ENCODE measurements around the gene LTA4H.

Gene LTA4H

DNA sequence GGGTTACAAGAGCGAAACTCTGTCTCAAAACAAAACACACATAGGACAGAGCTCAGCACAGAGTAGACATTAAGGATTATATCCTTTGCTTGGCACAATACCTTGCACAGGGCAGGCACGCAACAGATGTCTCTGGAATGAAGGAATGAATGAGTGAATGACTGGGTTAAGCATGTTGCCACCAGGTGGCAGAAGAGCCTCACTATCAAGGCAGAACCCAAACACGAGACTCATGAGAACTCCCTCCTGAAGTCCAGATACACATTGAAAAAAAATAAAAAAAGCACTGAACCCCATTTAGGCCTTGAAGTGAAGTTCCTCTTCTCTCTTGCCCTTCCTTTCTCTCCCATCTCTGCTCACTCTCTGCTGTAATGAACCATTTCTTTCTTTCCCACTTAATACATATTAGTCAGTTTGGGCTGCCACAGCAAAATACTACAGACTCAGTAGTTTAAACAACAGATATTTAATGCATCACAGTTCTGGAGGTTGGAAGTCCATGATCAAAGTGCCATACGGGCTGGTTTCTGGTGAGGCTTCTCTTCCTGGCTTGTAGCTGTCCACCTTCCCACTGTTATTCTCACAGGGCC is 26.6 kb upstream of the LTA4H start:
- H2BK15ac ChIP-seq (replicated peaks; ENCODE audit: low read depth) = no peak overlapping the region
- H3K4ac ChIP-seq (ENCODE audit: low read depth, low read length) = no peak overlapping the region
- WGBS (ENCODE audit: extremely low coverage, insufficient coverage, low lambda C conversion rate) = no CpG with 5 or more reads among the region's 4 CpGs
- peak; percentile 87 for DNase-seq
- H3K18ac ChIP-seq (ENCODE audit: low read length) = no peak overlapping the region
- no peak overlapping the region for H2AK5ac ChIP-seq (ENCODE audit: low read length)
- no peaks in the 10 kb centered on the region for H3K79me2 ChIP-seq (ENCODE audit: control insufficient read depth, insufficient read depth, low read length)
- no peak overlapping the region for H3K9ac ChIP-seq (ENCODE audit: low read length)
- H3K27me3 ChIP-seq (ENCODE audit: insufficient read depth, low read length, poor library complexity) = no peaks in the 10 kb centered on the region
- H3K4me3 ChIP-seq (ENCODE audit: low read length) = no peak overlapping the region
- no peak overlapping the region for H2BK120ac ChIP-seq (ENCODE audit: low read depth, low read length)
- H3K36me3 ChIP-seq (ENCODE audit: control insufficient read depth, insufficient read depth, low read length) = no peaks in the 10 kb centered on the region
- H3K4me2 ChIP-seq (ENCODE audit: low read length) = no peak overlapping the region
- H3K27ac ChIP-seq (ENCODE audit: low read depth, low read length) = no peak overlapping the region
- H3K4me1 ChIP-seq (ENCODE audit: control insufficient read depth, low read depth, low read length) = no peaks in the 10 kb centered on the region
- no peak overlapping the region for H4K5ac ChIP-seq (ENCODE audit: low read length)
- H3K79me1 ChIP-seq (ENCODE audit: low read length) = no peaks in the 10 kb centered on the region
- H3K56ac ChIP-seq (ENCODE audit: low read length) = no peak overlapping the region
- no peak overlapping the region for H3K23ac ChIP-seq (ENCODE audit: low read length)
- H4K8ac ChIP-seq (ENCODE audit: low read depth, low read length) = no peak overlapping the region
- H2BK5ac ChIP-seq (ENCODE audit: low read length) = no peak overlapping the region

- H3K79me2 ChIP-seq (ENCODE audit: control insufficient read depth, insufficient read depth, low read length) = no peaks in the 10 kb centered on the region
- H3K9ac ChIP-seq (ENCODE audit: low read length) = no peak overlapping the region
- no peak overlapping the region for H4K5ac ChIP-seq (ENCODE audit: low read length)
- no peaks in the 10 kb centered on the region for H3K79me1 ChIP-seq (ENCODE audit: low read length)
- no peak for DNase-seq
- H4K8ac ChIP-seq (ENCODE audit: low read depth, low read length) = no peak overlapping the region
- no peaks in the 10 kb centered on the region for H3K4me1 ChIP-seq (ENCODE audit: control insufficient read depth, low read depth, low read length)
- no peak overlapping the region for H3K27ac ChIP-seq (ENCODE audit: low read depth, low read length)
- H3K4me2 ChIP-seq (ENCODE audit: low read length) = no peak overlapping the region
- no peak overlapping the region for H3K4me3 ChIP-seq (ENCODE audit: low read length)
- no peak overlapping the region for H2AK5ac ChIP-seq (ENCODE audit: low read length)
- no peak overlapping the region for H3K4ac ChIP-seq (ENCODE audit: low read depth, low read length)
- no peaks in the 10 kb centered on the region for H3K36me3 ChIP-seq (ENCODE audit: control insufficient read depth, insufficient read depth, low read length)
- no peak overlapping the region for H3K18ac ChIP-seq (ENCODE audit: low read length)
- H3K27me3 ChIP-seq (ENCODE audit: insufficient read depth, low read length, poor library complexity) = no peaks in the 10 kb centered on the region
- no peak overlapping the region for H2BK120ac ChIP-seq (ENCODE audit: low read depth, low read length)
- WGBS (ENCODE audit: extremely low coverage, insufficient coverage, low lambda C conversion rate) = no CpG with 5 or more reads among the region's 3 CpGs
- H2BK15ac ChIP-seq (replicated peaks; ENCODE audit: low read depth) = no peak overlapping the region
- H3K23ac ChIP-seq (ENCODE audit: low read length) = no peak overlapping the region
- no peak overlapping the region for H3K56ac ChIP-seq (ENCODE audit: low read length)
- H2BK5ac ChIP-seq (ENCODE audit: low read length) = no peak overlapping the region
These were observed 25.9 kb upstream of the LTA4H start for GRCh38 chr12:96061323-96061722.

DNA sequence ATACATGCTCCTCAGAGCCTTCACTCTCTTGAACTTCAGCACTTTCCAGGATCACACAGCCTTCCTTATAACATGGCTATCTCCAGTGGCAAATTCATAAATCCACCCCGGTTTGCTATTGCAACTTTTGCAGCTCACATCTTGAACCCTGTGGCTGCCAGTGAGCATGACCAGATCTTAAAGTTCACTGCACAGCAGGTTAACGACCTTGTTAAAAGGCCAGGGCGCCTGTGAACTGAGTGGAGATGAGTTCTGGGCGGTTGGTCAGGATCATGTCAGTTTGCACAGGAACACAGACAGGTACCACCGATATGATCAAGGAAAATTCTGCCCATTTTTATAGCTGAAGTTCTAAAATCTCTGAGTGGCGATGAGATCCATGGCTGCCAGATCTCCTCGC is 24.7 kb upstream of the LTA4H start:
- H3K18ac ChIP-seq (ENCODE audit: low read length) = no peak overlapping the region
- H3K4me1 ChIP-seq (ENCODE audit: control insufficient read depth, low read depth, low read length) = no peaks in the 10 kb centered on the region
- H3K56ac ChIP-seq (ENCODE audit: low read length) = no peak overlapping the region
- no peak overlapping the region for H4K8ac ChIP-seq (ENCODE audit: low read depth, low read length)
- H3K4me3 ChIP-seq (ENCODE audit: low read length) = no peak overlapping the region
- H2AK5ac ChIP-seq (ENCODE audit: low read length) = no peak overlapping the region
- H3K79me2 ChIP-seq (ENCODE audit: control insufficient read depth, insufficient read depth, low read length) = no peaks in the 10 kb centered on the region
- no peak overlapping the region for H2BK15ac ChIP-seq (replicated peaks; ENCODE audit: low read depth)
- no peak for DNase-seq
- no peaks in the 10 kb centered on the region for H3K79me1 ChIP-seq (ENCODE audit: low read length)
- no peak overlapping the region for H3K4me2 ChIP-seq (ENCODE audit: low read length)
- H3K4ac ChIP-seq (ENCODE audit: low read depth, low read length) = no peak overlapping the region
- no peak overlapping the region for H3K27ac ChIP-seq (ENCODE audit: low read depth, low read length)
- no peak overlapping the region for H4K5ac ChIP-seq (ENCODE audit: low read length)
- no peak overlapping the region for H3K9ac ChIP-seq (ENCODE audit: low read length)
- no peak overlapping the region for H2BK120ac ChIP-seq (ENCODE audit: low read depth, low read length)
- WGBS (ENCODE audit: extremely low coverage, insufficient coverage, low lambda C conversion rate) = no CpG with 5 or more reads among the region's 7 CpGs
- no peak overlapping the region for H2BK5ac ChIP-seq (ENCODE audit: low read length)
- no peaks in the 10 kb centered on the region for H3K36me3 ChIP-seq (ENCODE audit: control insufficient read depth, insufficient read depth, low read length)
- no peak overlapping the region for H3K23ac ChIP-seq (ENCODE audit: low read length)
- H3K27me3 ChIP-seq (ENCODE audit: insufficient read depth, low read length, poor library complexity) = no peaks in the 10 kb centered on the region

DNA sequence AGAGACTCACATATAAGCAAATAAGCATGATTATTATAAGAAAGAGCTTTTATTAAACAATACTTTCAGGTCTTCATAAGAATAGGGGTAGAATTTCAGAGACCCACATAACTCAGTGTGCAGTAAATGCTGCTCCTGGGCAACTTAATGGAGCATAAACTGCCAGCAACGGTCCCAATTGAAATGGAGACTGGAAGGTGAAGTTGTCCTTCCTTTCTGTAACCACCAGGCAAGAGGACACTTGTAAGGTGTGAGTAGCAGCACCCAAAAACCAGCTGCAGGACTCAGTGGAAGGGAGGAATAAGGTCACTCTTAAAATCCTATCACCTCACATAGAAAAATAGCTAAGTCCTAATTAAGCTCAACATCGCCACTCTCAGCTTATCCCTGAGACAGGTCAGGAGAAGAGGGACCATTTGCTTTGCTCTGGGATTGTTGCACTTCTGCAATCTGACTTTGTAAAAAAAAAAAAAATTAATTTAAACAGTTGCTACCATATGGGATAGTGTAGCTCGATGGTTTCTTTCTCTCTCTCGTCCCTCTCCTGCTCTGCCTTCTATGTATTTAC is 22.7 kb upstream of the LTA4H start:
- H3K4me2 ChIP-seq (ENCODE audit: low read length) = no peak overlapping the region
- H3K9ac ChIP-seq (ENCODE audit: low read length) = no peak overlapping the region
- no peak overlapping the region for H3K4me3 ChIP-seq (ENCODE audit: low read length)
- no peak overlapping the region for H2AK5ac ChIP-seq (ENCODE audit: low read length)
- H4K8ac ChIP-seq (ENCODE audit: low read depth, low read length) = no peak overlapping the region
- H3K4me1 ChIP-seq (ENCODE audit: control insufficient read depth, low read depth, low read length) = no peaks in the 10 kb centered on the region
- H2BK15ac ChIP-seq (replicated peaks; ENCODE audit: low read depth) = no peak overlapping the region
- no peak overlapping the region for H4K5ac ChIP-seq (ENCODE audit: low read length)
- no peaks in the 10 kb centered on the region for H3K79me2 ChIP-seq (ENCODE audit: control insufficient read depth, insufficient read depth, low read length)
- H3K56ac ChIP-seq (ENCODE audit: low read length) = no peak overlapping the region
- H3K36me3 ChIP-seq (ENCODE audit: control insufficient read depth, insufficient read depth, low read length) = no peaks in the 10 kb centered on the region
- H3K18ac ChIP-seq (ENCODE audit: low read length) = no peak overlapping the region
- no peak overlapping the region for H2BK120ac ChIP-seq (ENCODE audit: low read depth, low read length)
- no peak overlapping the region for H3K4ac ChIP-seq (ENCODE audit: low read depth, low read length)
- DNase-seq = no peak
- no peak overlapping the region for H3K27ac ChIP-seq (ENCODE audit: low read depth, low read length)
- no CpG with 5 or more reads among the region's 4 CpGs for WGBS (ENCODE audit: extremely low coverage, insufficient coverage, low lambda C conversion rate)
- H3K27me3 ChIP-seq (ENCODE audit: insufficient read depth, low read length, poor library complexity) = no peaks in the 10 kb centered on the region
- H2BK5ac ChIP-seq (ENCODE audit: low read length) = no peak overlapping the region
- H3K79me1 ChIP-seq (ENCODE audit: low read length) = no peaks in the 10 kb centered on the region
- no peak overlapping the region for H3K23ac ChIP-seq (ENCODE audit: low read length)

DNA sequence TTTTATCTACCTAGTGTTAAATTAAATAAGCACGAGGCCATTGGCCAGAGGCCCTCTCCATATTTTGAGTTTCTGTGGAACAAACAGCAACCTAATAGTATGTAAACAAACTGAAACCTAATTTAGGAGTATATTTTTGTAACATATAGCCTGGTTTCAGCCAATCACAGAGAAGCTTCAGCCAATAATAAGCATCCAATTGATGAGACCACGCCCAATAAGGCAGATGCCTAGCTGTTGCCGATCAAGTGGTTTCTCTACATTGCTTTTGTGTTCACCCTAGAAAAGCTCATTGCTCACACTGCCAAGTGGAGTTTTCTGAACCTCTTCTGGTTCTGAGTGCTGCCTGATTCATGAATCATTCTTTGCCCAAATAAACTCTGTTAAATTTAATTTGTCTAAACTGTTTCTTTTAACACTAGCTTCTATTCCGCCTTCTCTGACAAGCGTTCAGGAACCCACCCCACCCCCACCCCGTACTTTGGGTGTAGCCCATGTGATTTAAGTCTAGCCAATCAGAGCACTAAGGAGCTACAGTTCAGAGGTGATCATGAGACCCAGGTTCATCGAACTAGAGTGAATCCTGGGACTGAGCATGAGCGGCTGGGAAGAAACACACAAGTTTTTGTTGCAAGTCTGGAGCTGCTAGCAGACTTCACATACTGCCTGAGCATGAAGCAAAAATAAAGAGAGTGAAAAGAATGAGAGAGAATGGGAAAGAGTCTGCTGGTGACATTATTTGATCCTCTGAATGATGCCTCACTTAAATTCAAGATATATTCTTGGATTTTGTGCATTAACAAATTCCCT is 21.5 kb upstream of the LTA4H start:
- Histone ChIP-seq H3K4me2 (ENCODE audit: low read length) (no peak overlapping the region), H3K23ac (ENCODE audit: low read length) (no peak overlapping the region), H3K36me3 (ENCODE audit: control insufficient read depth, insufficient read depth, low read length) (no peaks in the 10 kb centered on the region), H3K9ac (ENCODE audit: low read length) (no peak overlapping the region), H3K4ac (ENCODE audit: low read depth, low read length) (no peak overlapping the region), H2BK120ac (ENCODE audit: low read depth, low read length) (no peak overlapping the region), H3K56ac (ENCODE audit: low read length) (no peak overlapping the region), H3K27me3 (ENCODE audit: insufficient read depth, low read length, poor library complexity) (no peaks in the 10 kb centered on the region), H3K4me1 (ENCODE audit: control insufficient read depth, low read depth, low read length) (no peaks in the 10 kb centered on the region), H4K5ac (ENCODE audit: low read length) (no peak overlapping the region), H2BK5ac (ENCODE audit: low read length) (no peak overlapping the region), H3K79me1 (ENCODE audit: low read length) (no peaks in the 10 kb centered on the region), H3K4me3 (ENCODE audit: low read length) (no peak overlapping the region), H4K8ac (ENCODE audit: low read depth, low read length) (no peak overlapping the region), H2AK5ac (ENCODE audit: low read length) (no peak overlapping the region), H3K27ac (ENCODE audit: low read depth, low read length) (no peak overlapping the region), H2BK15ac (replicated peaks; ENCODE audit: low read depth) (no peak overlapping the region), H3K79me2 (ENCODE audit: control insufficient read depth, insufficient read depth, low read length) (no peaks in the 10 kb centered on the region), H3K18ac (ENCODE audit: low read length) (no peak overlapping the region)
- no CpG with 5 or more reads among the region's 8 CpGs for WGBS (ENCODE audit: extremely low coverage, insufficient coverage, low lambda C conversion rate)
- no peak for DNase-seq
